Activated naive CD8-positive, alpha-beta T cell treated with anti-CD3 and anti-CD28 coated beads for 36 hours (primary cell): ENCODE data around the gene FASN. TPM values are rescaled to one million over a fixed set of nuclear protein-coding genes. Genes with fewer than 3 reads are reported as not detected.

Experiments used
- DNase-seq: peaks from one replicate; pipeline ENCODE4 v3.0.0; 2021
- H3K27ac Mint-ChIP-seq: one replicate; pipeline ENCODE4 v1.8.0; 2022; ENCODE audit warnings: mild to moderate bottlenecking, moderate library complexity, mixed read lengths
- H3K27me3 Mint-ChIP-seq: one replicate; pipeline ENCODE4 v1.8.0; 2022; ENCODE audit warnings: mild to moderate bottlenecking, mixed read lengths
- H3K36me3 Mint-ChIP-seq: one replicate; pipeline ENCODE4 v1.8.0; 2021; ENCODE audit warnings: mild to moderate bottlenecking, mixed read lengths
- H3K4me1 Mint-ChIP-seq: one replicate; pipeline ENCODE4 v1.8.0; 2021; ENCODE audit warnings: mixed read lengths
- H3K4me3 Mint-ChIP-seq: one replicate; pipeline ENCODE4 v1.8.0; 2022; ENCODE audit warnings: mild to moderate bottlenecking, moderate library complexity, mixed read lengths
- H3K9me3 Mint-ChIP-seq: one replicate; pipeline ENCODE4 v1.8.0; 2022; ENCODE audit warnings: mixed read lengths
- total RNA-seq, 2 experiments: library from RNA; stranded (reverse); gene quantifications; one replicate each; pipeline ENCODE4 v1.2.3, GENCODE V29; 2021

Gene FASN
- total RNA-seq, 2 experiments from 2014 or later, result 282 to 287 TPM

DNA sequence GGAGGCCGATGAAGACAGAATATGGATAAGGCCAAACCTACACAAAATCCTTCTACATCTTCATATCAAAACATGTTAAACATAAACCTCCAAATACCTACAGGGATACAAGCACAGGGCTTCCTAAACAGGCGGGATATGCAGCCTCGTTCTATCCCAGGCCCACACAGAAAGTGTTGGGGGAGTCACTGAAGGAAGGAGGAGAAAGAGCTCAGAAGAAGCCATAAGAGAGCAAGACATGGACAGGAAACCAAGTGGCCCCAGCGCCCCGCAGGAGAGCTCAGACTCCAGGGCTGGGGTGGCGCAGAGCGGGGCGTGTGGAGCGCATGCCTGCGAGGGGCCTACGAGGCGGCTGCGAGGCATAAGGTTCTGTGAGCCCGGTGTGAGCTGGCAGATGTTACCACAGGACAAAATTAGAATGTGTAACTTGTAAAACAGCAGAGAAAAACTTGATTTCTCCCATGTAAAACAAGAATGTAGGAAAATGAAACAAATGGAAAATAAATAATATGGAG, 11.0 kb upstream of the FASN start:
- Mint-ChIP-seq H3K4me1 (peaks cover 28% of the 10 kb centered on the region), H3K4me3 (no peak overlapping the region), H3K27me3 (no peaks in the 10 kb centered on the region), H3K9me3 (no peaks in the 10 kb centered on the region), H3K27ac (no peak overlapping the region), H3K36me3 (no peaks in the 10 kb centered on the region)
- no peak for DNase-seq

DNA sequence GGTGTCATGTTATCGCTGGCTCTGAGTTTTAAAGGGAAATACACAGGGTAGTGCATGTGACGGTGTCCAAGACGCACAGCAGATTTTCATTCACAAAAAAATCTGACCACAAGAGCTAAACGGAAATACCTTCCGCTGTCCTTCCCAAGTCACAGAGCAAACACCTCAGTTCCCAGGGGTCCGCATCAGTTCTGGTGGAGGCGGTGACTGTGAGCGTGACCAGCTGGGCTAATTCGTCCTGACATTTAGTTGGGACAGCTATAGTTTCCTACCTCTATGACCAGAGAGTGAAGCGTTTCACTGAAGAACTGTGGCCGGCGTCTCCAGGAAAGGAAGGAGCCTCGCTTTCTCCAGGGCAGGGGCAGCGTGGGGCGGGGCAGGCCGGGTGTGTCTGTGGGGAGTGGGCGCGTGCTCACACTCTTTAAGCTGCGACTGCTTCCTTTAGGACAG, 10.5 kb upstream of the FASN start:
- Mint-ChIP-seq H3K36me3 (no peaks in the 10 kb centered on the region), H3K4me3 (no peak overlapping the region), H3K9me3 (no peaks in the 10 kb centered on the region), H3K4me1 (peaks cover 28% of the 10 kb centered on the region), H3K27ac (peak overlapping the region; percentile 17), H3K27me3 (no peaks in the 10 kb centered on the region)
- DNase-seq, result no peak

DNA sequence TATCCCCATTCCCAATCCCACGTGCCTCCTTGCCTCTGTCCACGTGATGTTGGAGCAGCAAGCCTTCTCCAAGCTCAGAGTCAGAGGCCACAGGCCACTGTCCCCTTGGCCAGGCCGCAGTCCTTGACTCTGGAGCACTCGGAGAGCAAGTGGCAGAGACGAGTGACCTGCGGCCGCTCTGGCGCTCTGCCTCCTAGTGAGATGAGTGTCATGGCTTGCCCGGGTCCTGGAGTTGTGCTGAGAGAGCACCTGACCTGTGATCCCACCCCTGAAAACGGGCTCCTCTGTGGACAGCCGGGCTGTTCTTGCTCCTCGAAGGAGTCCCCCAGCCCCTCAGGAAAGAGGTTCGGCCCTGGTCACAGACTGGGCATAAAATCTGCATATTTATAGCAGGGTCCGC, 10.0 kb upstream of the FASN start:
- H3K27ac Mint-ChIP-seq, result peak overlapping the region; percentile 17
- no peaks in the 10 kb centered on the region for H3K36me3 Mint-ChIP-seq
- H3K4me1 Mint-ChIP-seq, result peaks cover 28% of the 10 kb centered on the region
- no peak for DNase-seq
- no peak overlapping the region for H3K4me3 Mint-ChIP-seq
- no peaks in the 10 kb centered on the region for H3K9me3 Mint-ChIP-seq
- H3K27me3 Mint-ChIP-seq, result no peaks in the 10 kb centered on the region

GRCh38 chr17:82107341-82107860, 9.4 kb upstream of the FASN start:
- H3K27ac Mint-ChIP-seq, result peak overlapping the region; percentile 95

DNA sequence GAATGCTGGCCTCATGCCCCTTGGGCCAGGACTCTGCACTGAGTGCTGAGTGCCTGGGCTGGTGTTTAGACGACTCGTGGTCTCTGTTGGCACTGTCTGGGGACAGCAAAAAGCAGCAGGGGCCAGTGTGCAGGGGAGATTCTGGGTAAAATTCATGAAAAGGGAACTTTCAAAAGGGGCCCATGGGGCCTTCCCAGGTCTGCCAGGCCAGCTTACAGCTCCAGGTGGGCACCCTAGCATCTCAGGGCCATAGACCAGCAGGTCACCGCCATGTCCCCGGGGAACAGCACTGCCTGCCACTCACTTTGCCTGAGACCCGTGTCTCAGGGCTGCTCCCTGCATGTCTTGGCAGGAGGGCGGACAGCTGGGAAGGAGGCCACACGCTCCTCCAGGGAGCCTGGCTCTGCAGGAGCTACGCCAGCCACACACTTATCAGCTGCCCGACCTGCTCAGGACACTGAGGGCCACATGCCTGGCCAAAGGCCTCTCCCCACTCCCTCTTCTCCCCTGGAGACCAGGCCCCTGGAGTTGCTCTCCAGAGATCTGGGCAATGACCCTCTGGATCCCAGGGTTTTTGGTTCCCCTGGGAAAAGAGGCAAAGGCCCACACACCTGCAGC, 8.8 kb upstream of the FASN start:
- no peak for DNase-seq
- peak overlapping the region; percentile 95 for H3K27ac Mint-ChIP-seq

More at GRCh38 chr17:82107341-82107860, 9.4 kb upstream of the FASN start:
- Mint-ChIP-seq H3K4me3 (peak overlapping the region; percentile 18), H3K36me3 (no peaks in the 10 kb centered on the region), H3K9me3 (no peaks in the 10 kb centered on the region), H3K27me3 (no peaks in the 10 kb centered on the region), H3K4me1 (peaks cover 28% of the 10 kb centered on the region)
- no peak for DNase-seq

GRCh38 chr17:82105882-82106687, 8.0 kb upstream of the FASN start:
- peak; percentile 70 for DNase-seq
- Mint-ChIP-seq H3K4me1 (peaks cover 28% of the 10 kb centered on the region), H3K9me3 (no peaks in the 10 kb centered on the region), H3K27ac (peak overlapping the region; percentile 95), H3K36me3 (no peaks in the 10 kb centered on the region), H3K27me3 (no peaks in the 10 kb centered on the region), H3K4me3 (peak overlapping the region; percentile 89)

More for the DNA sequence above, 8.8 kb upstream of the FASN start:
- H3K4me1 Mint-ChIP-seq, result peaks cover 28% of the 10 kb centered on the region
- H3K27me3 Mint-ChIP-seq, result no peaks in the 10 kb centered on the region
- no peaks in the 10 kb centered on the region for H3K9me3 Mint-ChIP-seq
- H3K36me3 Mint-ChIP-seq, result no peaks in the 10 kb centered on the region
- H3K4me3 Mint-ChIP-seq, result peak overlapping the region; percentile 89

DNA sequence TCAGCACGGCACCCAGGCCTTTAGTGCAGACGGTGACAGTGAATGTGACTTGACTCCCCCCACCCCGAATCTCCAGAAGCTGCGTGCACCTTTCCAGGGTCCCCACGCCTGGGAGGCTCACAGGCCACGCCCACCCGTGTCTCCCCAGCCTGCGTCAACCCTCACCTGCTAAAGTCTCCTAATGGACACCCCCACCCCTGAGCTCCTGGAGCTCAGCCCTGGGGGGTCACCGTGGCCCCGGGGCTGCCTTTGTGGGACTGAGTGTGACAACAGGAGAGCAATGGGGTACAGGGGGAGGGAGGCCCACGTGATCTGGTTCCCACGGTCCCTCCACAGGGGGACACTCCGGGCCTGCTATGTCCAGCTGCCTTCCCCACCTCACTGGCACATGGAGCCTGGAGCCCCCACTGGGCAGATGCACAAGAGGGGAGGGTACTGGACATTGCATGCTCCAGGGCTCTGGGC, 7.4 kb upstream of the FASN start:
- Mint-ChIP-seq H3K27me3 (no peaks in the 10 kb centered on the region), H3K4me3 (peak overlapping the region; percentile 89), H3K36me3 (no peaks in the 10 kb centered on the region), H3K27ac (peak overlapping the region; percentile 95), H3K4me1 (peaks cover 24% of the 10 kb centered on the region), H3K9me3 (no peaks in the 10 kb centered on the region)
- DNase-seq, result no peak

DNA sequence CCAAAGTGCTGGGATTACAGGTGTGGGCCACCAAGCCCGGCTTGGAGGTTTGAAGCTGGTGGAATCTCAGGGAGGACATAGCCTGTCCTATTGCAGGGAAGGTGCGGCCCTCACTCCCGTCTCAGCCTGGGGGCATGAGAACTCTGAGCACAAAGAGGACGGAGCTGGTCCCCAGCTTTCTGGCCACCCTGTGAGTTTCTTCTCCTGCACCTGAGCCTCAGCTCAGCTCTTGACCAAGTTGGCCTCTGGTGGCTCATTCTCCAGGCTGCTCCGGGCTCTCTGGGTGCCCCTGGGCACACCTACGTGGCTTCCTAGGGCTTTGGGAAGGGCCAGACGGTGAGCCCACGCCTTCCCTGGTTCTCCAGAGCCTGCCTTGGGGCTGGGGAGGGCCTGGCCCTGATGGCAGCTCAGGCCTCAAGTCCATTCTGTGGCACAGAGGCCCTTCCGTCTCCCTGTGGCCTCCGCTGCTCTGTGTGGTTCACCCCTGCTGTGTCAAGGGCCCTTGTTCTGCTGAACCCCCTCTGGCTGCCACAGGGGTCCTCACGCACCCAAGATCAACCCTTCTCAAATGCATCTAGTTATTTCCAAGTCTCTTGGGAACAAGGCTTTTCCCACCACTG, 6.9 kb upstream of the FASN start:
- peak overlapping the region; percentile 95 for H3K27ac Mint-ChIP-seq
- H3K27me3 Mint-ChIP-seq, result no peaks in the 10 kb centered on the region
- H3K4me1 Mint-ChIP-seq, result peaks cover 23% of the 10 kb centered on the region
- peaks cover 4% of the 10 kb centered on the region for H3K36me3 Mint-ChIP-seq
- peak overlapping the region; percentile 89 for H3K4me3 Mint-ChIP-seq
- H3K9me3 Mint-ChIP-seq, result no peaks in the 10 kb centered on the region
- no peak for DNase-seq

DNA sequence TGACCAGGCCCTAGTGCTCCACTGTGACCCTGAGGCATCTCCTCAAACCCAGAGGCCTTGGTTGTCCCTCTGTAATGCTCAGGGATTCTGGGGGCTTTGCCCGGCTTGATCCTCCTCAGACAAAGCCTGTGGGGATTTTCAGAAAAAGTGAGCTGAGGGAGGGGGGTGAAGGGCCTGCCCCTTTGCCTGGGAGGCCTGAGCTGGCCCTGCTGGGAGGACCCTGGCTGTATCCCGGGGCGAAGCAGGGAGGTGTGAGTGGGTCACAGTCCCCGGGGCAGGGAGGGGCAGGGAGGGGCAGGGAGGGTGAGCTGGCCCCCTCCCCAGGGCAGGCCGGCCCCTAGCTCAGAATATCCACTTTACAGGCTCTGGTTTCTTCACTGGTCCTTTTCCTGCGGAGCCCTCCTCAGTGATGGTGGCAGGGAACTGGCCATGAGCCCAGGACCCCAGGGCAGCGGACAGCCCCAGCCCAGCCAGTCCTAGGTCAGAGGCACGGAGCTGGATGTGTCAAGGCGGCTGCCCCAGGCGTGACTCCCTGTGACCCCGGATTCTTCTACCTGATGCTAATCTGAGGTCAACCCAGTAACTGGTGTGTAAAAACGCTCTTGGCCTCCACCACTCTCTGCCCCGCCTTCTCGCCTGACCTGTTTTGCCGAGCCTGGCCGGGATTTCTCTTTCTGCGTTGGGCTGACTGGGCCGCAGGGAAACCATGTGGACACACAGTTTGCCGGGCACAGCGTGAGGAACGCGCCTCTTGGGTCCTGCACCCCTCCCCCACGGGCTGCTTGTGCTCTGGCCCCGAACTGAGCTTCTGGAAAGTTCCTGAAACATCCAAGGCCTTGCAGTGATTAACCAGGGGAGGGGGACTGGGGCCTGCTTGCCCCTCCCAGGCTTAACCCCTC, 5.8 kb upstream of the FASN start:
- no peak overlapping the region for H3K27ac Mint-ChIP-seq
- H3K36me3 Mint-ChIP-seq, result peaks cover 9% of the 10 kb centered on the region
- H3K9me3 Mint-ChIP-seq, result no peaks in the 10 kb centered on the region
- no peak overlapping the region for H3K4me3 Mint-ChIP-seq
- DNase-seq, result no peak
- H3K27me3 Mint-ChIP-seq, result no peaks in the 10 kb centered on the region
- peaks cover 26% of the 10 kb centered on the region for H3K4me1 Mint-ChIP-seq

DNA sequence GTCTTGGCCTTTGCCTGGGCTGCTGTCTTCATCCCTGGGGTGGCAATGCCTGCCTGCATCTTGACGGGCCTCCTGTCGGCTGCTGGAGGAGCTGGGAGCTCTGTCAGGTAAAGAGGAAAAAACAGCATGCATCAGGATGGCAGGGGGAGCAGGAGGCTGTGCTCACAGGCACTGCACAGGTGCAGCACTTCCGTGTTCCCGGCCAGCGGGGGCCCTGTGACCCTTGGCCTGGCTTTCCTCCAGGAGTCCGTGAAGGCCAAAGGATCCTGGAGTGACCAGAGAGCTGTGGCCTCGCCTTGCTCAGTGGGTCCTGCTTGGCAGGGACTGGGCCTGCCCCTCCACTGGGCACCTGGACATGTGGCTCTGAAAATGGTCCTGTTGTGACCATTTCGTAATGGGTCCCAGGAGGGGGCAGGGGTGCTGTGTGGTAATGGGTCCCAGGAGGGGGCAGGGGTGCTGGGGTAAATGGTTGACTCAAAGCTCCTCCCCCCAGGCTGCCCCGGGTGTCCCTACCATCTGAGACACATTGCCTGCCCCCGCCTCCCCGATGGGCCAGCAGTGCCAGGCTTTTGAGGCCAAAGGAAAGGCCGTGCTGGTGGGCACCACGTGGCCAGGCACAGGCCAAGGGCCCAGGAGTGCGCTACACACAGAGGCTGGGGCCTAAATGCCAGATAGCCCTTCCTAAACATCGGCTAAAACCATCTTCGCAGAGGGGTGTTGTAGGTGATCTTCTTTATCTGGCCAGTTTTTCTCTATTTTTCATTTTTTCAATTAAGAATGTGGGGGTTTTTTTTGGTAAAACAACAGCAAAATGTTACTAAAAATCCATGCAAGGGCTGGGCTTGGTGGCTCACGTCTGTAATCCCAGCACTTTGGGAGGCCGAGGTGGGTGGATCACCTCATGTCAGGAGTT, 4.0 kb upstream of the FASN start:
- no peaks in the 10 kb centered on the region for H3K9me3 Mint-ChIP-seq
- no peaks in the 10 kb centered on the region for H3K27me3 Mint-ChIP-seq
- no peak overlapping the region for H3K27ac Mint-ChIP-seq
- peaks cover 20% of the 10 kb centered on the region for H3K4me1 Mint-ChIP-seq
- H3K4me3 Mint-ChIP-seq, result no peak overlapping the region
- no peak for DNase-seq
- peaks cover 9% of the 10 kb centered on the region for H3K36me3 Mint-ChIP-seq

- Mint-ChIP-seq H3K27me3 (no peaks in the 10 kb centered on the region), H3K4me3 (no peak overlapping the region), H3K36me3 (peaks cover 9% of the 10 kb centered on the region), H3K27ac (no peak overlapping the region), H3K4me1 (peaks cover 17% of the 10 kb centered on the region), H3K9me3 (no peaks in the 10 kb centered on the region)
- DNase-seq, result no peak
Observed at GRCh38 chr17:82101301-82101715, 3.3 kb upstream of the FASN start.

DNA sequence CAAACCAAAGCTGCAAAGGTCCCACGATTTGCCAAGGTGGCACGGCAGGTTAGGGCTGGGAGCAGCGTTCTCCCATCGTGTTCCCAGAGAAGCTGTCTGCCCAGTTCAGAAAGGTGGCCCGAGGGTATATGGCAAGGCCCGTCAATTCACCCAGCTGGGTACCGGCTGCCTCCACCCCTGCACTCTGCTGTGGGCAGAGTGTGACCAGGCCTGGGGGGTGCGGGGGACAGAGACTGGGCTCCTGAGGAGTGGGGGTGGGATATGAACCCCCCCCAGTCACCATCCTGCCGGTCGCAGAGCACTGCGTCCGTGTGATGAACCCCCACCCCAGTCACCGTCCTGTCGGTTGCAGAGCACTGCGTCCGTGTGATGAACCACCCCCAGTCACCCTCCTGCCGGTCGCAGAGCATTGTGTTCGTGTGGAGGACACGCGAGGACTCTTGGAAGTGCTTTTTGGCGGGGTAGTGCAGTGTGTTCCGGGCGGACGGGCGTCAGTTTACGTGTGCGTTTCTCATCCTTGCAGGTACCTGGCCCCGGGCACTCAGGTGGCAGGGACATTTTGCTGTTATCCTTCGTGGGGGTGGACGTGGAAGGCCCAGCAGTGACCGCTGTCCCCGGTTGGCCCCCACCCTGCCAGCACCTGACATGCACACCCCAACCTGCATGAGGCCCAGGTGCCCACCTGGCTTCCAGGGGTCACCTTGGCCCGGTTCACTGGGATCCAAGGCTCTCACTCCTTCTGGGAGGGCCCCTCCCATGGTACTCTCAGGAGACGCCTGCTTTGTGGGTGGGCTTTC, 2.7 kb upstream of the FASN start:
- no peak for DNase-seq
- H3K9me3 Mint-ChIP-seq, result no peaks in the 10 kb centered on the region
- peak overlapping the region; percentile 94 for H3K27ac Mint-ChIP-seq
- peaks cover 15% of the 10 kb centered on the region for H3K4me1 Mint-ChIP-seq
- H3K36me3 Mint-ChIP-seq, result peaks cover 11% of the 10 kb centered on the region
- H3K27me3 Mint-ChIP-seq, result no peaks in the 10 kb centered on the region
- peak overlapping the region; percentile 86 for H3K4me3 Mint-ChIP-seq
